A204.1 (cell line): ENCODE data around the gene NTNG1.

Source experiments
- FAIRE-seq: peaks from 2 replicates; lab custom pipeline; 2012; peaks lifted over from hg19 to GRCh38; lab: Jason Lieb, UNC

Gene NTNG1

DNA sequence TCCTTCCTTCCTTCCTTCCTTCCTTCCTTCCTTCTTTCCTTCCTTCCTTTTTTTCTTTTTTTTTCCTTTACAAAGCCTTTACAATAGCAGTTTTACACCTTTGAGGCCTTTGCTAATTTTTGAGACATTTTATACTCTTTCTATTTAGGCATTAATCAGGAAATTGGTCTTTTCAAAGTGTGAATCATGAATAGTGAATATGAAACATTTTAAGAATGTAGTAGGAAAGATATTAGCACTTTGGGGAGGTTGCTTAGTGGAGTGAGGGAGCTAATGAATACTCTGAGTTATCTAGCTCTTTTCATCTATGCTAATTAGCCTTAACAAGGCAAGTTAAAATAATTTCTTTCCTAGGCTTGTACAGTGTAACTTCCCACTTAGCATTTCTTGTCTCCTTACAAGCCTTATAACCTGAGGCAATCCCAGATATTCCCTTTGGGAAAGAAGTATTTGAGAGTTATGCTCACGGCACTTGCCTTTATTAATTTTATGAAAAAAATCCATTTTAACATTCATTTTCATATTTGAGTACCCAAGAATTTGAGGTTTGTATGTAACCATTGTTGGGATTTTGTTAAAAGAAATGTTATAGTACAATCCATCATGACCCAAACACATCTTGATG, 122.6 kb downstream of the NTNG1 start:
- FAIRE-seq, result no peak

DNA sequence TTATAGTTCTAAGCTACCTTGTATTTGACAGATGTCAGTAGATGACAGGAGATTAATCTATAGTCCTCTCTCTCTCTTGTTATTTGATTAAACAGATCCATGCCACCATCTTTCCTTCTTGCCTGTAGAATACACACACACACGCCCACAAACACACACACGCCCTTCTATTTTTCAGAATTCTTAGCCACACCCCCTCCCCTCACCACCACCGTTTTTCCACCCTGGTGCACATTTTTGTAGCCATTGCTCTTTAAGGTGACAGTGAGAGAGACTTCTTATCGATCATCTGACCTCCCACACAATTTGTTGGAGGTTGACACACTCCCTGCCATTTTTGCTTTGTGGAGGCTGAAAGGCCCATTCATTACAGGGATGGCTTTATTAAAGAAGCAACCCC, 123.2 kb downstream of the NTNG1 start:
- FAIRE-seq, result no peak

DNA sequence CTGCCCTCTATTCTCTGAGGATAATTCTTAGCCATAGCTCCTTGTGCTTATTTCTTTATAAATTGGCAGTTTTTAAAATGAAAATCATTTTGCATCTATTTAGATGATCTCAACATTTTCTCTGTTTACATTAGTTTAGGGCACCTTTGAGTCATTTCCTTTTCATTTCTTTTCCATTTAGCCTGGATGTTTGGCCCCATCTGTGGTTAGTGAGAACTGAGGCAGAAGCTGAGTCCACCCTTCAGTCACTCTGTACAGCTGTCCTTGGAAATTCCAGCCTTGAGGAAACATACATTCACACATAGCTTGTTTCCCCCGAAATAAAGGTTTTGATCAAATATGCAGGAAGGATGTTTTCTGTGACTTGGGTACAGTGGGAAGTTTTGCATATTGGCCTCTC, 123.7 kb downstream of the NTNG1 start:
- FAIRE-seq, result no peak

DNA sequence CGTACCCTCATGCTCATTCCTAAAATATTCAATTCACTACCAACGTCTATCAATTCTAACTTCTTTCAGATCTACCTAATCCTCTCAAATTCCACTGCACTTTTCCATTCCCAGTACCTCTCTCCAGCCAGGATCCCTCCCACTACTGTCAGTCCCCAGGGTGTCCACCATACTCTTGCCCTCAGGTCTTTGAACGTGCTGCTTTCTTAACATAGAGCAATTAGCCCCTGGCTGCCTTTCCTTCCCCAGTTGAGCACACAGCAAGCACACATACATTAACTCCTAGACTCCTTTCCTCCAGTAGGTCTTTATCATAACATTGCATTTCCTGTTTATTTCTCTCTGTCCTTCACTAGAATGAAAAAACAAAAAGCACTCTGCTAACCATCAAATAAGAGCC, 126.7 kb downstream of the NTNG1 start:
- no peak for FAIRE-seq

DNA sequence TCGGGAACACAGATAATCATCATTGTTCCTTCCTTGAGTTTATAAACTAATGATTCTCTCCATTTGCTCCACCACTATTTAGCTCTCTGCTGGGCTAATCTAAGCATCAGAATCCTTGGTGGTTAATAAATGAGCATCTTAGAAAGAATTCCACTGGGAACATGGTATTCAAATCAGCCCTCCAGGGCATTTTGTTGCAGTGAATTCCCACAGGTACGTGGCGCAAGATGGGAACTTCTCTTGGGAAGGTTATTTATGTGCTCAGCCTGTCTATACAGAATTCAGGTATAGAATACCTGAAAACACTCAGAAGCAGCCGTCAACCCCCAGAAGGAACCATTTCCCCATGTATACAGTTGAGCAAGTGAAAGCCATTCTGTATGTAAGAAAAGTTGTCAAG, 131.5 kb downstream of the NTNG1 start:
- no peak for FAIRE-seq

DNA sequence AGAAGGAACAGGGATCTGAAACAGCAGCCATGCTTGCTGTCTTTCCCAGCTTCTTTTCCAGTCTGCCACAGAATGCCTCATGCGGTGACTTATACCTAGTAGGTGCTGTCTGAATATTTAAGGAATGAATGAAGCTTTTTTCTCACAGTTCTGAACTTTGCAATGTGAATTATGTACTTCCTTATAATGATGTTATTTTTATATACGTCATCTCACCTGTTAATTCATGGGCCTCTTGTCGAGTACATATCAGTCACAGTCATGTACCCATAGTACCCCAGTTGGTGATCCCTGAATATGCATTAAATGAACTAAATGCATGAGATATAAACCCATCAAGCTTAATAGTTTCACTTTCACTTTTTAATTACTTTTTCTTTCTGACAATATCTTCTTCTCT, 132.7 kb downstream of the NTNG1 start:
- FAIRE-seq, result no peak

DNA sequence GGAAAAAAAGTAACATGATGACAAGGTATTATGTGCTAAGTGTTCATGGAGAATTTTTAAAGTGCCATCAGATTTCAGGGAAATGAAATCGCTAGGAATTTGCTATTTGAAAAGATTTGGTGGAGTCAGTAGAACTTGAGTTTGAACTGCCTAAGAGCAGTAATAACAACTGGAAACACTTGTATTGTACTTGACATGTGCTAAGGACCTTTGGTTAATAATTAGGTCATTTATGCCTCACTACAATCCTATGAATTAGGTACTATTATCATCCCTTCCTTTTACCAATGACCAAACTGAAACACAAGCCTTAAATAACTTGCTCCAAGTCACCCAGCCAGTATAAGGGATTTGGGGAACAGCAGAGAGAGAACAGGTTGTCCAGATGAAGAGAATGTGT, 133.4 kb downstream of the NTNG1 start:
- FAIRE-seq, result no peak

DNA sequence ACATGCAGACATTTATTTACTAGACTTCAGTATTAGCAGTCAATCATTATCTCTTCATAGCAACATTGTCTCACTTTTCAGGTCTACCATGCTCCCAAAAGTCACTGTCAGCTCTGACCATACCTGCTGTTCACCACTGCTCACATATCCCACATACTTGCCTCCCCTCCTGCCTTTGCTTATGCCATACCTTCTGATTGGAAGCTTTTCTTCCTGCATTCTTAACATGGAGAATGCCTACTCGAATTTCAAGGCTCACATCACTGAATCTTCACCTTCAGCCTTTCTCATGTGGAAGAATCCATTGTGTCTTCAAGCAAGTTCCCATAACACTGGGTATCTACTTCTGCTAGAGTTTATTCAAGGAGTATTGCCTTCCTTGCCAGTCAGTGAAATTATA, 135.4 kb downstream of the NTNG1 start:
- no peak for FAIRE-seq

DNA sequence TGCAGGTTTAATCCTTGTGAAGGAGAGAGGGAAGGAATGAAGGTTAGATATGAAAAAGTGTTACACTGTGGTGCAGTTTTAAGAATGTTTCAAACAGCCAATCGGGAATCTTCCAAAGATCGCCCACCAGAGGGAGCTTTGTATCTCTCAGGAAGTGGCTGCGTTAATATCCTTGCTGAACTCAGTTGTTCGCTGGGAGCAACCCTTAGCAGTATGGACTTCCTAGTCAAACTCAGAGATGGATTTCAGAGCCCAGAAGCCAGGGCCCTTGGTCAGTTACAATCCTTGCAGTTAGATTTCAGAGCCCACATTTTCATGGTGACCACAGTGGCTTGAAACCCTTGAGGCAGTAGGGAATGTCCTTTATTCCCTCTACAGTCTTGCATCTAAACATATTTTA, 136.2 kb downstream of the NTNG1 start:
- FAIRE-seq, result no peak

DNA sequence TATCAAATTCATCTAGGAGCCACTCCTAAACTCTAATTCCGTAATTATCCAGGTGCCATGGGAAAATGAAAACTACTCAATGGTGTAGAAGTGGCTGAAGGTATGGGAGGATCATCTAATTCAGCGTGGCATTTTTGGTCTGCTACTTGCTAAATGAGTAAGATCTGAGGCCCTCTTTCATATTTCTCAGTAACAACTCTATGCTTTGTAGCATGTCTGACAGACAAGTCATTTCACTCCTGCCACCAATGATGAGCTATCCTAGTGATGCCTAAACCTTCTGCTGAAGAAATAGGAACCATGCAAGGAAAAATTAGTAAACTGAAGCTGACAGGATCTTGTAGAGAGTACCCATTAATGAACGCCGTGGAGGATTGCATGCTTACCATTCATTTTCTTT, 145.3 kb downstream of the NTNG1 start:
- FAIRE-seq, result no peak

DNA sequence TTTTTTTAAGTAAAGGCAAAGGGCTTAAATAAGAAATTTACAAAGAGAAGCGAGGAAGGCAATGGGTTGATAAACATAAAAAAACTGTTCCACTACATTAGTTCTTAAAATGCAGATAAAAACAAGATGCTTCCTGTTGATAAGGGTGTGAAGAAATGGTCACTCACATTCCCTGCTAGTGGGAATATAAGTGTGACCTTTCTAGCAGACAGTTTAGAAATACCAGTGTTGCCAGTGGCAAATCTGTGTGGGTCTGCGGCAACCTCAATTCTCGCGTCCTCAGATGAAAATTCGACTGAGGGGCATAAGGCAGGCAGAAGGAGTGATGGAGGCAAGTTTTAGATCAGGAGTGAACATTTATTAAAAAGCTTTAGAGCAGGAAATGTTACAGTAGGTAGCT, 151.1 kb downstream of the NTNG1 start:
- no peak for FAIRE-seq

DNA sequence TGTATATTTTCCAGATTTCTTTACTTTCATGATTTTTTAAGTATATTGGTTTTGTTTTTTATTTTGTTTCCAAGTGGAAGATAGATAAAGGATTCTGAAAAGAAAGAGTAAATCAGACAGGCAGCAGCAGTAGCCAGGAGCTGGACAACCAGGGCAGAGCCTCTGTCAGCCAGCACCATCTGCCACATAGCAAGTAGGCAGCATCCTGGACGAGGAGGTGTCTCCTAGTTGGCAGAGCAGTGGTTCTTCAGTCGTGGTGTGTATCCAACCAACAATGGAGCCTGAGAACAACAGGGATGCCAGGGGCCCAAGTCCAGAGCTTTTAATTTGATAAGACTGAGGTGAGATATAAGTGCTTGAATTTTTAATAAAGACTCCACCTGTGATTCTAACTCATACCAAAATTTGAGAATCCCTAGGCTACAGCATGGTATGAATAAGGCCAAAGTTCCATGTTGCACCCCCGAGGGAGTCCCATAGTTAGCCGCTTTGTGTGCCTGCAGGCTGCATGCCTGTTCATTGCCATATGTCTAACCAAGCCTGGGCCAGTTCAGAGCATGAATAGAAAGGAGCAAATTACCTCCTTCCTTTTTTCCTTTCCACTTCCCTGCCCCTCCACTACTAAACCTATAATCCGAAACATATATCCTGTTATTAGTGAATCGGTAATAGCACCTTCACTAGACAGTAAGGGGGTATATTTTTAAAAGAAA, 153.2 kb downstream of the NTNG1 start:
- no peak for FAIRE-seq

DNA sequence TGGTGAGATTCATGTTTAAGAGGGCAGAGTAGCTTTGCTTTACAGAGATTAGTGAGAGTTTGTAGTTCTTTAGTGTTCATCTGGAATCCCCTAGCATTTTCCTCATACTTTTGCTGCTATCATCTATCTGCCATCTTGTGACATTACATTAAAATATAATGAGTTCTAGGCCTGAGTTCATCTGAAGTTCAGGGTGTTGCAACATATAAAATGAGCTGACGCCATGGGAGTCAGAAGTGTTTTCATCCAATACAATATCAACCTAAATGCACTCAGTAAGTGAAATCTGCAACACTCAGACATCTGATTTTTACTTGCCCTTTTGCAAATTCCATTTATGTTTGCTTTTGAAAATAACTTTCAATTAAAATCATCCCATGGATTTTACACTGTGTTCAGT, 153.8 kb downstream of the NTNG1 start:
- no peak for FAIRE-seq

DNA sequence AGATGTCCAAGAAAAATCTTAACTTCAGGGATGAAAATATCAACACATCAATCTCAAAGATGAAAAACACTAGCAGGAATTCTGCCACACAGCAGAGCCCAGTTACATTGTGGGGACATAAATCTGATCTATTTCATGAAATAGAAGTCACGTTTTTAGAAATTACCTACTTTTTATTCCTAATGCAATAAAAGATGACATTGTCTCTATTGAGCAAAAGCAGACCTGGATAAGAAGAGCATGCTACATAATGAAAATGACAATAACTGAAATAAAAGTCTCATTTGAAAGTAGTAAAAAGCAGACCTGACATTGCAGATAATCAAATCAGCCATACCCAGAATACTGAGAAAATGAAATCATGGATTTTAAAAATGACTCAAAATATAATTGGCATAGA, 156.8 kb downstream of the NTNG1 start:
- no peak for FAIRE-seq

DNA sequence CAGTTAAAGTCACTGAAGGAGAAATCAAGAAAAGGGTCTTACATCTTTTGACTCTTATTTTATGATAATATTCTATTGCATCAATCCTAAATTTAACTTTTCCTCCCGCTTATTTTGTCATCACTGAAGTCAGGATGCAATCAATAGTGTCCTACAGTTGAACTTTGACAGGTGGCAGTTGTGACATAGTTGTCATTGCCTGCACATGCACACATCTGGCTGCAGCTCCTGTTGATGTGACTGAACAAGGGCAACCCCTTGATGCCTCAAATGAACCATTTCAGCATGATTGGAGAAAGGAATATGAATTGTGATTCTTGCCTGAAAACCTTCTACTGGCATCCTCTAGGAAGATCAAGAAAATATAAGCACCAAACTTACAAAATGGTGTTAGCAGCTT, 157.7 kb downstream of the NTNG1 start:
- FAIRE-seq, result no peak

DNA sequence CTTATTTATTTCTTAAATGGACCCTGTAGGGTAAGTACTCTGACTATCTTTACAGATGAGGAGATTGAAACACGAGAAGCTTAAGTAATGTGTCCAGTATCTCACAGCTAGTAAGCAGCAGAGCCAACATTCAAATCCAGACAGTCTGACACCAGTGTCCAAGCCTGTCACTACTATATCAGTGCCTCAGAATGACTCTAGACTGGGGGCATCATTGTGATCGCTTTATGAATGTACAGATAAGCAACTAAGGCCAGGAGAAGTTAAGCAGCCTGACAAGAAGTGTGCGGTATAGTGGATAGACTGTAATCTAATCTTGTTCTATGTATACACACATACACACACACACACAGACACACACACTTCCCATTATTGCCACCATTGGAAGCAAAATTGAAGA, 158.7 kb downstream of the NTNG1 start:
- no peak for FAIRE-seq

DNA sequence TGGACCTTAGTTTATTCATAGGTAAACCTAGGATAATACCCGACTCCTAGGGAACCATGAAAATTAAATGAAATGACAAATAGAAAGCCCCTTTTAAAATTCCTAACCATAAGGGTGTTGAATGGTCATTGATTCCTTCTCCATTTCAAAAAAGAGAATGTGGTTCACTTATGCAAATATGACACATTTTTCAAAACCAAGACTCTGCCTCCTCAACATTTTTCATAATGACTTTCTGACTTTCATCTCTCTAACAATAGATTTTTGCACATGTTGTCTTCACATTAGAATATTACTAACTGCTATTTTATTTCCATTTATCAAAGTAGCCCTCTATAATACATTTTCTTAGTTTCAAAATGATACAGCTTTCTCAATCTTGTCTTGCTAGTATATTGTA, 169.1 kb downstream of the NTNG1 start:
- FAIRE-seq, result no peak

DNA sequence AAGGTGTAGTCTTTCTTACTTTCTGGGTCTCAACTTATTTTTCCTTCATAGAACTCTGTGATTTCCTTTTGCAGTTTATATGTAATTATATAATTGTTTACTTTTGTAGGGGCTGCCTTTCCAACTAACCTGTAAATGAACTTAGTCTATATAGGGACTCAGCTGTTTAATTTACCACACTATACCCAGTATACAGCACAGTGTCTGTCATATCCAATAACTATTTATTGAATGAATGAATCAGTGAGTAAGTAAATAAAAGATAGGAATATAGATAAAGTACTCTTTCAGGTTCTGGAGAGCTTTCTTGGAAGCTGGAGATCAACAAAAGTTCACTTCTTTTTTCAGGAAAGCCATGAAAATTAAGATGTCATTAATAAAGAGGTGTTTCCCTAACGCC, 174.8 kb downstream of the NTNG1 start:
- no peak for FAIRE-seq

DNA sequence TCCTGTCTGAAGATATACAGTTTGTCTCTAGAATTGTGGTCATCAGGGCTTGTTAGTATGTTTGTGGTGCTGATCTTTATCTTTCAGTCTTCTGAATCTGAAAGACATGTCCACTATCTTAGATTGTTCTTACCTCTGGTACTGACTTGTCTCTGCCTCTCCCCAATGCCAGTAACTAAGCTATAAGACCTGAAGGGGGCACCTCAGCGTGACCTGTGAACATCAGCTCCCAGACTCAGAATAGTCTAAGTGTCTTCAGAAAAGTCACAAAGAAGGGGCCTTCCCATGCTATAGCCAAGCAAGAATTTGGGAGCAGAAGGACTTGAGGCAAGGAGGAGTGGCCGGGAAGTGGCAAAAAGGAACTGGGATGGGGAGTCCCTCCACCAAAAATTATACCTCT, 178.1 kb downstream of the NTNG1 start:
- no peak for FAIRE-seq

DNA sequence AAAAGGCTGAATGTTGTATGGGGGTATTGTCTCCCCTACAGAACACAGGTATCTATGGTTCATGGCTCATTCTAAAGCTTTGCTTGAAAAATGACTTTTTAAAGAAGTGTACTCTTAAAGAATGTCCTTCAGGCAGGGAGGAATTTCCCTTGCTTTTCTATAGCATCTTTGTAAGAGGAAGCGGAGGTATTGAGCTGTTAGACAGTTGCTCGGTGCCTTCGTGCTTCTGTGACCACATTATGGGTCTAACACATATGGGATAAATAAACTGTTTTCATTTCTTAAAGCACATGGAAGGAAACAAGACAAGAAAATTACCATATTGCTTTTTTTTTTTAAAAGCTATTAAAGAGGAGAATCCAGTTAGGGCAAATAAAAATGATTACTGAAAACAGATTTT, 182.9 kb downstream of the NTNG1 start:
- no peak for FAIRE-seq

DNA sequence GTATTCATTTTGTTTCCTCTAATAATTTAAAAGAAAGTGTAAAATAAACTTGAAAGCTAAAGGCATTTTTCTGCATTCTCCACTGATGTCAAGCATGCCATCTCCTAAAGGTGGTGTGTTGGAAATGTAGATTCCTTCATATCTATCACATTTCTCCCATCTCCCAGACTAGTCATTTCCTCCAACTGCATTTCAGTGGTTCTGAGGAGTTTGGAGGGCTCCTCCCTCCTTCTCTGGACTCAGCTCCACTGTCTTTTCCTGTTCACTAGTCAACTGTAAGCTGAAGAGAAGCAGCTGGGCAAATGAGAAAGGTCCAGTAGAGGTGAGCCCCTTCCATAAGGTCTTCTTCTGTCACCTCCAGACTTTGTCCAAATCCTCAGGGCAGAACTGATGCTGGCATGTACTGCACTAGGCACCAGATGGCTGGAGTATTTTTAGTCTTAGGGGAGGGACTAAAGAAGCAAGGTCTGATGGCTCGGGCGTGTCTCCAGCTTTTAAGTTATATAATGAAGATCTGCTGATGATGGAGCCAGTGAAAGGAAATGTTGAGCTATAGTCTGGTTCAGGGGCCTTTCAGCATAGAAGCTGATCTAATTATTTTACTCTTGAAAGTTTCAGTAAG, 186.1 kb downstream of the NTNG1 start:
- FAIRE-seq, result no peak

DNA sequence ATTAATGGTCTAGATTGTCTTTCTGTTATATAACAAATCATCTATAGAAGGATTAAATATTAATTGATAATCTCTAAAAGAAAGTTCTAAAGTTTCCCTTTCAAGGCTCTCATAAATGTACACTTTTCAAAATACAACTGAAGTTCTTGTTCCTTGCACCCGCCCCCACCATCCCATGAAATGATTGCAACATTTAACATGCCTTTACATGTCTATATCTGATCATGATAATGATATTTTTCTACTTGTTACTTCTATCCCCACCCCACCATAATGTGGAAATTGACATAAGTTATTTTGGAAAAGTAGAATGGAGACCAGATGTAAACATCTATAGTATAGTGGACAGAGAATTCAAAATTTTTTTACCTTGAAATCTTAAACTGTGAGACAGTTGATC, 186.6 kb downstream of the NTNG1 start:
- FAIRE-seq, result no peak

DNA sequence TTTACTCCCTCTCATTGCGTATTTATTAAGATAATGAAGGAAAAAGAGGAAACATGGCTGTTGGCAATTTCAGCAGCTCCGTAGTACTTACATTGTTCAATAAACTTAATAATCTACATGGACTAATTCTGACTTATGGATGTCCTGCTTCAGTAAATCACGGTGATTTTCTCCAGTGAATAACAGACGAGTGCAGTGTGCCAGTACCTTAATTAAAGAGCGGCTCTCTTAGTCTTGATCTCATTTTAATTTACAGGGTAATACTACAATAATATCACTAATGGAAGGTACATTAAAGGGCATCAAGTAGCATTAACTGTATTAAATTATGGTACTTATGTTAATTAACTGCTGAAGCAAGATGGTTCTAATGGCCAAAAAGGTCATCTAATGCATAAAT, 187.2 kb downstream of the NTNG1 start:
- FAIRE-seq, result no peak

DNA sequence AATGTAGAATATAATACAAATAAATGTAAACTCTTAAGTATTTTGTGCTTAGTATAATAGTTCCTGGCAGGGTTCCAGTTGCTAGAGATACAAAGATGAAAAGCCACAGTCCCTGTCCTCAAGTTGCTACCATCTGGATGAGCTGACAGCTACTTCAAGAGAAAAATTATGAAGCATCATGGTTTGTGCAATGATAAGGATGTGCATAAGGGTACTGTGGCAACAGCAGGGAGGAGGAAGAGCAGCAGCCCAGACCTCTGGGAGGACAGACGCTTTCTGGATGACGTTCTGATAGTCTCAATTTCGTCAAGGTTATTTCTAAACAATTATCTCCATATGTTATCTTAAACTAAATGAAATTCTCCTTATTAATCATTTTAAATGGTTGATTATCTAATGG, 198.9 kb downstream of the NTNG1 start:
- FAIRE-seq, result no peak
